ENCODE data around the gene DYRK4. TPM values are rescaled to one million over a fixed set of nuclear protein-coding genes. Genes with fewer than 3 reads are reported as not detected.
"Not testable (repeated sequence)": the region's sequence is repeated elsewhere in the genome, so short reads cannot be mapped to it uniquely, and the experiment has no call there.

The DYRK4 gene, protein sequence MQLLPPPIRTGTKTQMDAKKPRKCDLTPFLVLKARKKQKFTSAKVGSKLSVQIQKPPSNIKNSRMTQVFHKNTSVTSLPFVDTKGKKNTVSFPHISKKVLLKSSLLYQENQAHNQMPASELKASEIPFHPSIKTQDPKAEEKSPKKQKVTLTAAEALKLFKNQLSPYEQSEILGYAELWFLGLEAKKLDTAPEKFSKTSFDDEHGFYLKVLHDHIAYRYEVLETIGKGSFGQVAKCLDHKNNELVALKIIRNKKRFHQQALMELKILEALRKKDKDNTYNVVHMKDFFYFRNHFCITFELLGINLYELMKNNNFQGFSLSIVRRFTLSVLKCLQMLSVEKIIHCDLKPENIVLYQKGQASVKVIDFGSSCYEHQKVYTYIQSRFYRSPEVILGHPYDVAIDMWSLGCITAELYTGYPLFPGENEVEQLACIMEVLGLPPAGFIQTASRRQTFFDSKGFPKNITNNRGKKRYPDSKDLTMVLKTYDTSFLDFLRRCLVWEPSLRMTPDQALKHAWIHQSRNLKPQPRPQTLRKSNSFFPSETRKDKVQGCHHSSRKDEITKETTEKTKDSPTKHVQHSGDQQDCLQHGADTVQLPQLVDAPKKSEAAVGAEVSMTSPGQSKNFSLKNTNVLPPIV
- total RNA-seq = 13.6 TPM

DNA sequence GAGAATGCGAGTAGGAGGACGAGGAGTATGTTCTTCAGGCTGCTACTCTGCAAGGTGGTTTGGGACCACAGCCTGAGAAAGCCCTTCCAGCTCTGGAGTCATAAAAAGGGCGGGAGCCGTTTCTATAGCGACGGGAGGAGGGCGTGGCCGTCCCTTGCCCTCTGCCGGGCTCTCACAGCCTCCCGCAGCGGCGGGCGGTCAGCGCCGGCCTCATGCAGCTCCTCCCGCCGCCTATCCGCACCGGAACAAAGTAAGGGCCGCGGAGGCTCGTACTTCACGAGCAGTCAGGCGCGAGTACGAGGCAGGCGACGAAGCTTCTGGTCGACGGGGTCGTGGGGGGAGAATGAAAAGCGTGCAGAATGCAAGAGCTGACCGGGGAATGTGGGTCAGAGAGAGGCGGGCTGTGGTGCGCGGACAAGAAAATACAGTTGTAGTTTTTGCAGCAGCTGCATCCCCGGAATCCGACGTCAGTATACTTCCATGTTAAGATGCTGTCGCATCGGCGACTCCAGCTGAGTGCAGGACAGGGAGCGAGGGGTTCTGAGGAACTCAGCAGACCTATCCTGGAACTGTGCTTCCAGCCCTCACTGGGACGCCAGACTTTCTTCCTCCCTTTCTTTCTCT, at the start of gene DYRK4:
TSS of gene DYRK4 (plus strand) at position 175 of the 624 bp plus-strand sequence. CDS start at position 213, 38 bp downstream.
- peak within 1 kb of the TSS; percentile 57 to 59 (median 59) for H3K4me3 ChIP-seq (ENCODE audit: low read length in 3 of 3)
- H3K36me3 ChIP-seq (ENCODE audit: control insufficient read depth in 3 of 3, insufficient read depth in 3 of 3, low read length in 3 of 3) = no peaks in the 10 kb centered on the region
- peaks cover 4 to 10% (median 7%) of the 10 kb centered on the region in 3 donors for H3K4me1 ChIP-seq (ENCODE audit: control insufficient read depth in 3 of 3, insufficient read depth in 3 of 3, low read length in 3 of 3)
- no peak within 1 kb of the TSS for H3K27ac ChIP-seq (ENCODE audit: low read depth, low read length)
- H3K9me3 ChIP-seq (ENCODE audit: control insufficient read depth in 3 of 3, low read length in 3 of 3) = no peaks in the 10 kb centered on the region
- H3K27me3 ChIP-seq (ENCODE audit: control insufficient read depth in 3 of 3, insufficient read depth in 3 of 3, low read length in 3 of 3) = peaks cover 13 to 19% (median 17%) of the 10 kb centered on the region in 3 donors
- H3K9ac ChIP-seq (ENCODE audit: low read depth in 1 of 3, low read length in 3 of 3) = peak within 1 kb of the TSS in 1 of 3 donors; percentile 13

DNA sequence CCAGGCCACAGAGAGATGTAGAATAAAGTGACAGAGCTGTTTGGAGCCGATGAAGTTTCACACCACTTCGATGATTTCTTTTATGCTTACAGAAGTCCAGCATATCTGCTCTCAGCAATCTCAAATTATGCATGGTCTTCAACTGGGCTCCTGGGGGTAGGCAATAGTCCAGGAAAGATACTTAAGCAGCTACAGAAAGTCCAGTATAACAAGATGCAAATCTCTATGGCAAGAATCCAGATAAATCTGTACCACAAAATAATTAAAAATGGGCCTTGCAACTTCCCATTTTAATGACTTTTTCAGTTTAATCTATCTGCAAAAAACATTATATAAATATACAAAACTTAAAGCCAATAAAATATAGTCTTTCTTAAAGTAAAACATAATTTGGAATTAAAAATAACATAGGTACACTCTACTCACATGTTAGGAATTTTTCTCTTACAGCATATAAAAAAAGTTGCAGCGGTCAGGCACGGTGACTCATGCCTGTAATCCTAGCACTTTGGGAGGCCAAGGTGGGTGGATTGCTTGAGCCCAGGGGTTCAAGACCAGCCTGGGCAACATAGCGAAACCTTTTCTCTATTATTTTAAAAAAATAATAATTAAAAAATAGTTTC, 43.8 kb upstream of the DYRK4 start:
- Histone ChIP-seq H3K9me3 (ENCODE audit: control insufficient read depth in 3 of 3, low read length in 3 of 3) (no peaks in the 10 kb centered on the region), H3K36me3 (ENCODE audit: control insufficient read depth in 3 of 3, insufficient read depth in 3 of 3, low read length in 3 of 3) (peaks cover 2 to 14% (median 3%) of the 10 kb centered on the region in 3 donors), H3K9ac (ENCODE audit: low read depth in 1 of 3, low read length in 3 of 3) (no peak overlapping the region), H3K27me3 (ENCODE audit: control insufficient read depth in 3 of 3, insufficient read depth in 3 of 3, low read length in 3 of 3) (no peaks in the 10 kb centered on the region), H3K4me1 (ENCODE audit: control insufficient read depth in 3 of 3, insufficient read depth in 3 of 3, low read length in 3 of 3) (no peaks in the 10 kb centered on the region), H3K4me3 (ENCODE audit: low read length in 3 of 3) (no peak overlapping the region), H3K27ac (ENCODE audit: low read depth, low read length) (no peak overlapping the region)

DNA sequence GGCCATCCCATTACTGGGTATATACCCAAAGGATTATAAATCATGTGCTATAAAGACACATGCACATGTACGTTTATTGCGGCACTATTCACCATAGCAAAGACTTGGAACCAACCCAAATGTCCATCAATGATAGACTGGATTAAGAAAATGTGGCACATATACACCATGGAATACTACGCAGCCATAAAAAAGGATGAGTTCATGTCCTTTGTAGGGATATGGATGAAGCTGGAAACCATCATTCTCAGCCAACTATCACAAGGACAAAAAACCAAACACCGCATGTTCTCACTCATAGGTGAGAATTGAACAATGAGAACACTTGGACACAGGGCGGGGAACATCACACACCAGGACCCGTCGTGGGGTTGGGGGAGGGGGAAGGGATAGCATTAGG, 38.6 kb upstream of the DYRK4 start:
- H3K36me3 ChIP-seq (ENCODE audit: control insufficient read depth in 3 of 3, insufficient read depth in 3 of 3, low read length in 3 of 3); H3K4me1 ChIP-seq (ENCODE audit: control insufficient read depth in 3 of 3, insufficient read depth in 3 of 3, low read length in 3 of 3); H3K4me3 ChIP-seq (ENCODE audit: low read length in 3 of 3); H3K9ac ChIP-seq (ENCODE audit: low read depth in 1 of 3, low read length in 3 of 3); H3K27ac ChIP-seq (ENCODE audit: low read depth, low read length); H3K27me3 ChIP-seq (ENCODE audit: control insufficient read depth in 3 of 3, insufficient read depth in 3 of 3, low read length in 3 of 3); H3K9me3 ChIP-seq (ENCODE audit: control insufficient read depth in 3 of 3, low read length in 3 of 3): not testable (repeated sequence)

DNA sequence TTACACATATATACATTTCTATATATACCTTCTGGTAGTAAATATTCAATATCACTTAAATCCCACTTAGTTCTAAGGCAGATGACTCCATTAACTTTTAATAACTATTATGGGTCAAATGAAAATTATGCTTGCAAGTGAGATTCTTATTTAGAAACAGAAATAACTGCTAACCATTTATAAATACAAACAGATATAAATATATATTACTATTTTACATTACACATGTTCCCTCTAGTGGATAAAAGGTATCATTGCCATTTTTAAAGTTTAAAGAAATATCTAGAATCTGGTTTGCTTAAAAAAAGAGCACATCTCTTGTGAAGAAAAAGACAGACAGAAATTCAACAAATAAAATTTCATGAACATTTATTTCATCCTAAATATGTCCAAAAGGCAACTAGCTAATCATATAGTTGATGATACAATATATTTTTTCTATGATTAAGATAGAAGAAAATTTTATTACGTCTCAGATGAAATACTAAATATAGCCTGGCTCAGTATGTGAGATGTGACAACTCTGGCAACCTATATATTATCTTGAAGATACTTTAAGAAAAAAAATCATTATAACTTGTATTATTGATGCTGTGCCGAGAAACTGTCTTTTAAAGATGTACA, 35.0 kb upstream of the DYRK4 start:
- no peak overlapping the region for H3K9ac ChIP-seq (ENCODE audit: low read depth in 1 of 3, low read length in 3 of 3)
- no peaks in the 10 kb centered on the region for H3K4me1 ChIP-seq (ENCODE audit: control insufficient read depth in 3 of 3, insufficient read depth in 3 of 3, low read length in 3 of 3)
- H3K27me3 ChIP-seq (ENCODE audit: control insufficient read depth in 3 of 3, insufficient read depth in 3 of 3, low read length in 3 of 3) = no peaks in the 10 kb centered on the region
- no peak overlapping the region for H3K27ac ChIP-seq (ENCODE audit: low read depth, low read length)
- H3K36me3 ChIP-seq (ENCODE audit: control insufficient read depth in 3 of 3, insufficient read depth in 3 of 3, low read length in 3 of 3) = peaks cover 2 to 21% (median 3%) of the 10 kb centered on the region in 3 donors
- no peak overlapping the region for H3K4me3 ChIP-seq (ENCODE audit: low read length in 3 of 3)
- no peaks in the 10 kb centered on the region for H3K9me3 ChIP-seq (ENCODE audit: control insufficient read depth in 3 of 3, low read length in 3 of 3)

DNA sequence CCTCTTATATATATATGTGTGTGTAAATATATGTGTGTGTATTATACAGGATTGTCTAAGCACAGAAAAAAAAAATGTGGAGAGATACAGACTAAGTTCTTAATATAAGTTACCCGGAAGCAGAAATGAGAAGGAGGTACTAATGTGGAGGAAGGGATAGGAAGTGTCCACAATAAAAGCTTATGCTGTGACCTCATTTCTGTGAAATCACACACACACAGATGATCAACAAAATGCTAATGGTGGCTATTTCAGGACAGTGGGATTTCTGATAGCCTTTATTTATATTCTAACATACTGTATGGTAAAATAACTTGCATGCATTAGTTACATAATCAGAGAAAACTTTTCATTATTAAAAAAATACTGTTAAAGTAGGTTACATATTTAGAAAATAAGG, 31.8 kb upstream of the DYRK4 start:
- H3K36me3 ChIP-seq (ENCODE audit: control insufficient read depth in 3 of 3, insufficient read depth in 3 of 3, low read length in 3 of 3) = peaks cover 11 to 28% (median 28%) of the 10 kb centered on the region in 3 donors
- H3K27me3 ChIP-seq (ENCODE audit: control insufficient read depth in 3 of 3, insufficient read depth in 3 of 3, low read length in 3 of 3) = no peaks in the 10 kb centered on the region
- H3K27ac ChIP-seq (ENCODE audit: low read depth, low read length) = no peak overlapping the region

DNA sequence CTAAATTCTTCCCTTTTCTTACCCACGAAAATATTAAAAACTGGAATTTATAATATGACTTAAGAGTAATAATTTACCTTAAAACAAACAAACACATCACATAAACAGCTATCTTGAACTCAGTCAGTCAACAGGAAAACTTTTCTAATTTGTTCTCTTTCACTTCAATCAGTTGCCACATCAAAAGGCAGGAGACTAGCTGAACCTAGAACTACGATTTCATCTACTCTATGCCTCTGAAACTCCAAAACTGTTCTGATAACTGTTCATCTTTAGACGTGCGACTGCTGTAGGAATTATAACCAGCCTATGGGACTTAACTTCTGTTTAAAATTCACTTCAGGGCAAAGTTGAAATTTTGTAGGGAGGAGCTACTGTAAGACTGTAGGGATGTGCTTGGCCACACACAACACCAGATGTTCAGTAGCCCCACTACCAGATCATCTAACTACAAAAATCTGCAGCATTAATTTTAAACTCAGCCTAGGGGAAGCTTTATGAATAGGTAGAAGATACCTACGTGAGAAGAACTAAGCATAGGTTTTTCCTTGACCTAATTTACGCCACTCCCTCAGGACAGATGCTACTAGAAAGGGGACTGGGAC, 30.9 kb upstream of the DYRK4 start:
- H3K4me3 ChIP-seq (ENCODE audit: low read length in 3 of 3) = no peak overlapping the region
- H3K4me1 ChIP-seq (ENCODE audit: control insufficient read depth in 3 of 3, insufficient read depth in 3 of 3, low read length in 3 of 3) = no peaks in the 10 kb centered on the region
- H3K27ac ChIP-seq (ENCODE audit: low read depth, low read length) = no peak overlapping the region
- H3K9ac ChIP-seq (ENCODE audit: low read depth in 1 of 3, low read length in 3 of 3) = no peak overlapping the region
- H3K27me3 ChIP-seq (ENCODE audit: control insufficient read depth in 3 of 3, insufficient read depth in 3 of 3, low read length in 3 of 3) = no peaks in the 10 kb centered on the region
- peaks cover 11 to 30% (median 28%) of the 10 kb centered on the region in 3 donors for H3K36me3 ChIP-seq (ENCODE audit: control insufficient read depth in 3 of 3, insufficient read depth in 3 of 3, low read length in 3 of 3)
- no peaks in the 10 kb centered on the region for H3K9me3 ChIP-seq (ENCODE audit: control insufficient read depth in 3 of 3, low read length in 3 of 3)

More for the DNA sequence above, 31.8 kb upstream of the DYRK4 start:
- Histone ChIP-seq H3K4me3 (ENCODE audit: low read length in 3 of 3) (no peak overlapping the region), H3K9ac (ENCODE audit: low read depth in 1 of 3, low read length in 3 of 3) (no peak overlapping the region), H3K9me3 (ENCODE audit: control insufficient read depth in 3 of 3, low read length in 3 of 3) (no peaks in the 10 kb centered on the region), H3K4me1 (ENCODE audit: control insufficient read depth in 3 of 3, insufficient read depth in 3 of 3, low read length in 3 of 3) (no peaks in the 10 kb centered on the region)

DNA sequence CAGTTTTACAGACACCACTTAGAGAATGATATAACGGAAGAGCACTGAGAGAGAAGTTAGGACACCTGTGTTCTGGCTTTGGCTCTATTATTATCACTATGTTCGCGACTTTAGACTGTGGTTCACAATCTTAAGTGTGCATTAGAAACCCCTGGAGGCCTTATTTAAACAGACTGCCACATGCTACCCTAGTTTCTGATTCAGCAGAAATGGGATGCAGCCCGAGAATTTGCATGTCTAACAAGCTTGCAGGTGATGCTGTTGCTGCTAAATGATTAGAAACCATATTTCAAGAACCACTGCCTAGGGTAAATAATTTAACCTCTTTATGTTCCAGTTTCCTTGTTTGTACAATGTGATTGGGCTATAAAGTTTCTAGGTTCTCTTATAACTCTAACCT, 26.9 kb upstream of the DYRK4 start:
- no peak overlapping the region for H3K27ac ChIP-seq (ENCODE audit: low read depth, low read length)
- H3K9ac ChIP-seq (ENCODE audit: low read depth in 1 of 3, low read length in 3 of 3) = no peak overlapping the region
- peaks cover 11 to 30% (median 18%) of the 10 kb centered on the region in 3 donors for H3K36me3 ChIP-seq (ENCODE audit: control insufficient read depth in 3 of 3, insufficient read depth in 3 of 3, low read length in 3 of 3)
- peaks cover 0 to 17% (median 9%) of the 10 kb centered on the region in 3 donors for H3K4me1 ChIP-seq (ENCODE audit: control insufficient read depth in 3 of 3, insufficient read depth in 3 of 3, low read length in 3 of 3)
- H3K4me3 ChIP-seq (ENCODE audit: low read length in 3 of 3) = no peak overlapping the region
- H3K9me3 ChIP-seq (ENCODE audit: control insufficient read depth in 3 of 3, low read length in 3 of 3) = no peaks in the 10 kb centered on the region
- H3K27me3 ChIP-seq (ENCODE audit: control insufficient read depth in 3 of 3, insufficient read depth in 3 of 3, low read length in 3 of 3) = no peaks in the 10 kb centered on the region

DNA sequence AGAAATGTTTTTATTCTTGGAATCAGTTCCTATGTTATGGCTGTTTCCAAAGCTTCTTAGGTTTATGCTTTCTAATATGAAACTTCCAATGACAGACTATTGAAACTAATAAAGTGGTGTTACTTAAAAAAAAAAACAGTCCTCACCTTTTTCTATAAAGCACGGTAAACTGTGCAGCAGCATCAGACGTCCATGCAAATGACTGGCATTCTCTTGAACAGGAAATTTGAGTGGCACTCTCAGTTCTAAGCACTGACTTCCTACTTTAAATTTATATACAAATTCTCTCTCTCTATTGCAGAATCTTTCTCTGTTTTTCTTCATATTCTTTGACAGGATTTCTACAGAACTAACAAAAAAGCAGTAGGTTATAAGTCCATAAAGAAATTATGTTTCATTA, 26.1 kb upstream of the DYRK4 start:
- Histone ChIP-seq H3K4me3 (ENCODE audit: low read length in 3 of 3) (no peak overlapping the region), H3K9me3 (ENCODE audit: control insufficient read depth in 3 of 3, low read length in 3 of 3) (no peaks in the 10 kb centered on the region), H3K36me3 (ENCODE audit: control insufficient read depth in 3 of 3, insufficient read depth in 3 of 3, low read length in 3 of 3) (peaks cover 11 to 30% (median 18%) of the 10 kb centered on the region in 3 donors), H3K27me3 (ENCODE audit: control insufficient read depth in 3 of 3, insufficient read depth in 3 of 3, low read length in 3 of 3) (no peaks in the 10 kb centered on the region), H3K27ac (ENCODE audit: low read depth, low read length) (no peak overlapping the region), H3K4me1 (ENCODE audit: control insufficient read depth in 3 of 3, insufficient read depth in 3 of 3, low read length in 3 of 3) (peaks cover 0 to 17% (median 9%) of the 10 kb centered on the region in 3 donors), H3K9ac (ENCODE audit: low read depth in 1 of 3, low read length in 3 of 3) (no peak overlapping the region)

Measured in skeletal muscle tissue (tissue), 4 donors.